ENCODE data around the gene EMCN.

DNA sequence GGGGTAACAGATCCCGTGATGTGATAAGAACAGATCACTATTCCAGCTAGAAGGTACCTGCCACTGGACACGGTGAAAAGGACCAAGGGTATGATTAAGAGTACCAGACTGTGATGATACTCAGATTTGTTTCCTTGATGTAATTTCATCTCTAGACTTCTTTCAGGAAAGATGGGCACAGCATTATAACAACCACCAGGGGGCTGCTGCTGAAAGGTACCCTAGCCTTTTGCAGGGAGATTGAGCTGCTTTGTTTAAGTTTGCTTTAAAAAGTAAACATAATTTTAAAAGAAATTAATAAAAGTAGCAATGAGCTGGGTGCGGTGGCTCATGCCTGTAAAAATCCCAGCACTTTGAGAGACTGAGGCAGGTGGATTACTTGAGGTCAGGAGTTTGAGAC is 145.4 kb downstream of the EMCN start:
- TF ChIP-seq POLR2A (IDR thresholded peaks at IDR 0.05) (no peak), POLR2AphosphoS5 (IDR thresholded peaks at IDR 0.05) (no peak)
- TF ChIP-seq, protein P1, sequence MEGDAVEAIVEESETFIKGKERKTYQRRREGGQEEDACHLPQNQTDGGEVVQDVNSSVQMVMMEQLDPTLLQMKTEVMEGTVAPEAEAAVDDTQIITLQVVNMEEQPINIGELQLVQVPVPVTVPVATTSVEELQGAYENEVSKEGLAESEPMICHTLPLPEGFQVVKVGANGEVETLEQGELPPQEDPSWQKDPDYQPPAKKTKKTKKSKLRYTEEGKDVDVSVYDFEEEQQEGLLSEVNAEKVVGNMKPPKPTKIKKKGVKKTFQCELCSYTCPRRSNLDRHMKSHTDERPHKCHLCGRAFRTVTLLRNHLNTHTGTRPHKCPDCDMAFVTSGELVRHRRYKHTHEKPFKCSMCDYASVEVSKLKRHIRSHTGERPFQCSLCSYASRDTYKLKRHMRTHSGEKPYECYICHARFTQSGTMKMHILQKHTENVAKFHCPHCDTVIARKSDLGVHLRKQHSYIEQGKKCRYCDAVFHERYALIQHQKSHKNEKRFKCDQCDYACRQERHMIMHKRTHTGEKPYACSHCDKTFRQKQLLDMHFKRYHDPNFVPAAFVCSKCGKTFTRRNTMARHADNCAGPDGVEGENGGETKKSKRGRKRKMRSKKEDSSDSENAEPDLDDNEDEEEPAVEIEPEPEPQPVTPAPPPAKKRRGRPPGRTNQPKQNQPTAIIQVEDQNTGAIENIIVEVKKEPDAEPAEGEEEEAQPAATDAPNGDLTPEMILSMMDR (IDR thresholded peaks at IDR 0.05), result no peak
